HG03575 (cell line): ENCODE data around the gene SLC38A10.

ENCODE experiments used
- ATAC-seq: cut with Tn5 transposase; IDR thresholded peaks from one replicate; pipeline ENCODE4 v1.9.1; 2021; ENCODE audit not compliant: unreplicated experiment, insufficient number of reproducible peaks, low FRiP score; ENCODE audit errors: extremely low read depth

Gene SLC38A10

GRCh38 chr17:81203136-81203535, 92.0 kb downstream of the SLC38A10 start:
- ATAC-seq, result no peak

DNA sequence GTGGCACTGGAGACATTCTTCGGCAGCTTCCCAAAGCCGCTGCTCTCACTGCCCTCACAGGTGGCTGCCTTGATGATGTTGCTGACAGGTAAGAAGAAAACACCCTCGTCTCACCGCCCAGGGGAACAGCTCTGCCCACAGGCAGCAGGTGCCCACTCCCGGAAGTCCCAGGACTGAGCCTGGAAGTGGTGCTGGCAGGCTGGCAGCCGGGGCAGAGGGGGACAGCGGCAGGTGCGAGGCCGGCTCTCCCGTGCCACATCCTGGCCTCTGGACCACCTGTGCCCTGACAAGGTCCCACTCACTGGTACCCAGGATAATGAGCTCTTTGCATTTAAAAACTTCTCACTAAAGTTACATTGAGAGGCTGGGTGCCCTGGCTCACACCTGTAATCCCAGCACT, 92.8 kb downstream of the SLC38A10 start:
- ATAC-seq, result no peak

DNA sequence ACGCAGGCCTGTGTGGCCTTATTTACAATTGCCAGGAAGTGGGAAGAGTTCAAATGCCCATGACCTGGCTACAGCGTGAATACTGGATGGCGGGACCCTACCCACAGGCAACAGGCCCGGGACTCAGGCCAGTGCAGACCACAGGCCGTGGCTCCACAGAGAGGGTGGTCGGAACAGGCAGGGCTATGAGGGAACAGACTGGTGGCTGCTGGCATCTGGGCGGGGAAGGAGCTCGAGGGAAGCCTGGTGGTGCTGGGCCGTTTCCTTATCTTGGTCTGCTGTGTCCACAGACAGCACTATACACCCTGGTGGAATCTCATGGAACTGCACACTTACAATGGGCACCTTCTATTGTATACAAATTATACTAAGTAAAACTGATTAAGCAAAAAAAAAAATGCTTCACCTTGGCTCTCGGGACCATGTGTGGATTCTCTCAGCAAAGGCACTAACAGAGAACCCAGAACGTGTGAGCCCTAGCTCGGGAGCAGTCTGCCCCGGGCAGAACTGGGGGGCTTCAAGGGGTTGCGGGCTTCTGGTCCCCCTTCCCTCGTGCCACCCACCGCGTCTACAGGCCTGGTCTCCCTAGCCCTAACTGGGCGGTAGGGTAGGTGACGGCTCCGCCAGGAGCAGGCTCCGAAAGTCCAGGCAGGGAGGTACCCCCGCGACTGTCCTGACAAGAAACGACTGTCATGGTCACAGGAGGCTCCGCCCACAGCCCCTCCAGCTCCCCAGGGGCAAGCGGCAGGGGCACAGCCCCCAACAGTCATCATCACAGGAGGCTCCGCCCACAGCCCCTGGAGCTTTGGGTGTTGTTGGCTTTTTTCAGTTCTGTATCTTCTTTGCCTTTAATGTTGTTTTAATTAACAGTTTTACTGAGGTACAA, 94.2 kb downstream of the SLC38A10 start:
- ATAC-seq, result no peak

GRCh38 chr17:81200201-81200600, 94.9 kb downstream of the SLC38A10 start:
- no peak for ATAC-seq

DNA sequence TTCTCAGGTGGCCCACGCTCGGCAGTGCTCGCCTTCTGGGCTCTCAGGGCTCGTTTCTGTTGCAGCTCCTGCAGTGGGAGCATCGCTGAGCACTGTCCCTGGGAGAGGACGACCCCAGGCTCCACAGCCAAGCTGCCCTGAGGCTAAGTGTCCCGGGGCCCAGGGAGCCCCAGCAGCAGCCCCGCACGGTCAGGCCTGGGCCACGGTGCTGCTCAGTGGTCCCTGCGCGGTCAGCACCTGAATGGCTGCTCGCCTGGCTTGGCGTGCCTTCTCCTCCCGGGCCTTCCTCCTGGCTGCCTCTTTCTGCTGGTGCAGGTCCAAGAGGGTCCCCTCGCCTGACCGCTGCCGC, 95.7 kb downstream of the SLC38A10 start:
- no peak for ATAC-seq

- ATAC-seq, result no peak
These were observed 96.2 kb downstream of the SLC38A10 start for GRCh38 chr17:81198826-81199481.

- no peak for ATAC-seq
These were observed 97.1 kb downstream of the SLC38A10 start for GRCh38 chr17:81197831-81198490.

- no peak for ATAC-seq
These were observed 97.7 kb downstream of the SLC38A10 start for GRCh38 chr17:81197409-81197795.

DNA sequence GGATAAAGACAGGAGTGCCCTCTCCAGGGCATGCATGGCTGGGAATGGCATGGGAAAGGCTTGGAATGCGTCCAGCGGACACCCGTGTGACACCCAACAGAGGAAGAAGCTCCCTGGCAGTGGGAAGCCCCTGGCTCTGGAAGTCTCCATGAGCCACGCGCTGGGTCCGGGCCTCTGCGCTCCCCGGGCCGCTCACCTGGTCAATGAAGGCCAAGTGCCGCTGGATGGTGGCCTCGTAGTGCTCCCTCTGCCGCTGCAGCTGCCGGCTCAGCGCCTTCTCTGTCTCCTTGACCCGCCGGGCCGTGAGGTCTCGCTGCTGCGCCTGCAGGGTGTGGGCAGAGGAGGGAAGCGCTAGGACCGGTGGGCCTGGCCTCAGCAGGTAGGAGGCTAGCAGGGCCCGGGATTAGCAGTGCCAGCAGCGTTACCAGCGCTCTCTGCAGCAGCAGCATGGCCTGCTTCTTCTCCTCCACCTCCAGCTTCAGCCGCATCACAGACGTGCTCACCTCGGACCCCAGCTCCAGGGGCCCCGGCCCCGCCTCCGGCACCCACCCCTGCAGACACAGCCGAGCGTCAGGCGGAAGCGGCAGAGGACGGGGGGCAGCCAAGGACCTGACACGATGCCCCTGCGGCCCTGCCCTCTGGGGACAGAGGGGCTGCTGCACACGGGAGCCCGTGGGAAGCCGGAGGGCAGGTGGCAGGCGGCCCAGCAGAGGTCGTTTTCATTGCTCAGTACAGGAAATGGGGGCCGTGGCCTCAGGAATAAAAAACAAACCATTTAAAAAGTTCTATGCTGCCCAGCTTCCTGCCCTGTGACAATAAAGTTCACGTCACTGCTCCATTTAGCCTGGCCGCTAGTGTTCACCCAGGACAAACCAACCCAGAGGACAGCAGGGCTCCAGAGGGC, 98.3 kb downstream of the SLC38A10 start:
- no peak for ATAC-seq

- ATAC-seq, result no peak
These were observed 99.1 kb downstream of the SLC38A10 start for GRCh38 chr17:81195941-81196495.
